Endothelial cell of umbilical vein (primary cell): ENCODE results near the gene FBXL19. TPM values are rescaled to one million over a fixed set of nuclear protein-coding genes. Genes with fewer than 3 reads are reported as not detected.

Experiments used
- BruUV-seq: library from RNA; stranded (reverse); fragments of 400-500 nt; replicated peaks from 2 replicates; lab custom pipeline; 2021; lab: Mats Ljungman, UMichigan
- CTCF ChIA-PET: fragments of 300-600, 350-600 bp; sonication (Branson Sonifier 250); formaldehyde crosslinking; loops from one replicate; lab custom pipeline; 2021; ENCODE audit warnings: antibody characterized with exemption, inconsistent platforms; lab: Charles Lee
- POLR2A ChIA-PET: fragments of 300-600, 350-600 bp; sonication (Branson Sonifier 250); formaldehyde crosslinking; loops from one replicate; lab custom pipeline; 2021; ENCODE audit warnings: antibody characterized with exemption, inconsistent platforms; lab: Charles Lee
- DNase-seq: peaks from one replicate; pipeline ENCODE4 v3.0.0-alpha.2; 2011; ENCODE audit warnings: low read depth, low spot score
- FAIRE-seq: peaks from 2 replicates; lab custom pipeline; 2011; peaks lifted over from hg19 to GRCh38; lab: Jason Lieb, UNC
- H2AFZ ChIP-seq: 2 replicates; pipeline ENCODE4 v1.6.0; 2012; ENCODE audit warnings: low read depth, low read length, control low read depth, inconsistent platforms
- H3K27ac ChIP-seq: 2 replicates; pipeline ENCODE4 v1.5.1; 2011; ENCODE audit warnings: low read depth, mild to moderate bottlenecking, control low read depth, low read length, moderate library complexity; ENCODE audit not compliant: insufficient read depth
- H3K27me3 ChIP-seq, 2 experiments: 2 replicates each; pipeline versions ENCODE4 v1.6.0 to v1.6.1; 2011; ENCODE audit warnings: low read length in 2 of 2, mixed read lengths in 1 of 2; ENCODE audit not compliant: control insufficient read depth in 2 of 2, insufficient read depth in 2 of 2
- H3K36me3 ChIP-seq, 2 experiments: 2 replicates in 1 of 2; 3 replicates in 1 of 2; pipeline ENCODE4 v1.5.1; 2011; ENCODE audit warnings: low read length in 2 of 2, mild to moderate bottlenecking in 1 of 2, moderate library complexity in 1 of 2; ENCODE audit not compliant: control insufficient read depth in 2 of 2, insufficient read depth in 2 of 2; ENCODE audit errors: extremely low read depth in 1 of 2
- H3K4me1 ChIP-seq: 3 replicates; pipeline ENCODE4 v1.5.1; 2011; ENCODE audit warnings: mild to moderate bottlenecking, low read length; ENCODE audit not compliant: control insufficient read depth, insufficient read depth; ENCODE audit errors: extremely low read depth
- H3K4me2 ChIP-seq: 2 replicates; pipeline ENCODE4 v1.6.1; 2011; ENCODE audit warnings: low read length, control low read depth, mixed read lengths; ENCODE audit not compliant: insufficient read depth
- H3K4me3 ChIP-seq, 3 experiments: fragments of 200-600 bp in 1 of 3; sonication (generic), shearing (Covaris generic) in 1 of 3; replicated peaks in 1 of 3; 2 replicates each; pipeline ENCODE4 v1.5.1; 2011 to 2016; ENCODE audit warnings: control low read depth in 3 of 3, low read length in 3 of 3, mild to moderate bottlenecking in 2 of 3, inconsistent platforms in 1 of 3, low read depth in 1 of 3, moderate library complexity in 1 of 3; ENCODE audit not compliant: insufficient read depth in 1 of 3
- H3K79me2 ChIP-seq: 2 replicates; pipeline ENCODE4 v1.6.0; 2012; ENCODE audit warnings: low read length, inconsistent platforms; ENCODE audit not compliant: control insufficient read depth, insufficient read depth
- H3K9ac ChIP-seq: replicated peaks from 2 replicates; pipeline ENCODE3; 2011; ENCODE audit warnings: low read length, control low read depth; ENCODE audit not compliant: insufficient read depth; ENCODE audit errors: extremely low read depth
- H3K9me1 ChIP-seq: replicated peaks from 3 replicates; pipeline ENCODE4 v1.6.0; 2011; ENCODE audit warnings: mild to moderate bottlenecking, low read length; ENCODE audit not compliant: control insufficient read depth, insufficient read depth; ENCODE audit errors: extremely low read depth
- H3K9me3 ChIP-seq: replicated peaks from 2 replicates; pipeline ENCODE4 v1.5.1; 2012; ENCODE audit warnings: low read length, inconsistent platforms; ENCODE audit not compliant: control insufficient read depth, insufficient read depth
- H4K20me1 ChIP-seq: replicated peaks from 2 replicates; pipeline ENCODE3; 2011; ENCODE audit warnings: mild to moderate bottlenecking, low read length; ENCODE audit not compliant: control insufficient read depth, insufficient read depth; ENCODE audit errors: extremely low read depth
- EZH2 ChIP-seq: IDR thresholded peaks from 2 replicates; pipeline ENCODE4 v1.6.1; 2012; ENCODE audit warnings: borderline replicate concordance, low read depth, mild to moderate bottlenecking, moderate library complexity, low read length, inconsistent platforms; ENCODE audit not compliant: severe bottlenecking
- GATA2 ChIP-seq: IDR thresholded peaks from 2 replicates; pipeline ENCODE4 v1.7.0; 2011; ENCODE audit warnings: low read depth, mild to moderate bottlenecking, moderate library complexity, mixed read lengths, low read length; ENCODE audit not compliant: insufficient read length, insufficient read depth
- MYC ChIP-seq: IDR thresholded peaks from one replicate; pipeline ENCODE4 v1.6.1; 2011; ENCODE audit warnings: mild to moderate bottlenecking, low read depth, low read length
- POLR2A ChIP-seq: IDR thresholded peaks from 2 replicates; pipeline ENCODE4 v1.6.1; 2012; ENCODE audit warnings: low read depth, mild to moderate bottlenecking, control low read depth, low read length
- POLR2AphosphoS5 ChIP-seq: IDR thresholded peaks from 2 replicates; pipeline ENCODE4 v1.6.1; 2012; ENCODE audit warnings: low read depth, mild to moderate bottlenecking, control low read depth, low read length, moderate library complexity; ENCODE audit not compliant: insufficient read depth
- dilution Hi-C: fragments of 300-500 bp; cut with MboI; formaldehyde crosslinking; loops from one replicate; pipeline ENCODE4 v1.15.0; 2019; ENCODE audit warnings: low sequenced_read_pairs; ENCODE audit not compliant: extremely low pct_ligation_motif_present
- intact Hi-C: fragments of 100-400 bp; cut with micrococcal nuclease; formaldehyde crosslinking; loops from one replicate; pipeline ENCODE4 v1.10.0; 2022
- polyA plus RNA-seq, 4 experiments: library from polyadenylated mRNA; depleted of rRNA in 3 of 4; stranded (reverse) in 3 of 4; unstranded in 1 of 4; fragments of >200 nt; gene quantifications; 2 replicates each; pipeline versions ENCODE4 v1.2.1 to v1.2.3, GENCODE V29; 2011 to 2012; ENCODE audit warnings: missing spikeins in 1 of 4
- total RNA-seq: library from RNA; stranded (reverse); gene quantifications from 2 replicates; pipeline ENCODE4 v1.2.3, GENCODE V29; 2021
- TF ChIP-seq, protein P1 (sequence below), 2 donors: IDR thresholded peaks; 1 replicate in 1 of 2; 2 replicates in 1 of 2; pipeline ENCODE4 v1.5.1; 2011; ENCODE audit warnings: low read length in 2 of 2, mild to moderate bottlenecking in 2 of 2, moderate library complexity in 2 of 2, control low read depth in 1 of 2, inconsistent platforms in 1 of 2, low read depth in 1 of 2; ENCODE audit not compliant: insufficient read depth in 1 of 2; ENCODE audit errors: extremely low read depth in 1 of 2

The FBXL19 gene
- total and polyA plus RNA-seq, 2 donors (not counting 3 experiments of a cell fraction or from before 2014, with no cell fraction given) = 22.1 to 38.0 TPM

DNA sequence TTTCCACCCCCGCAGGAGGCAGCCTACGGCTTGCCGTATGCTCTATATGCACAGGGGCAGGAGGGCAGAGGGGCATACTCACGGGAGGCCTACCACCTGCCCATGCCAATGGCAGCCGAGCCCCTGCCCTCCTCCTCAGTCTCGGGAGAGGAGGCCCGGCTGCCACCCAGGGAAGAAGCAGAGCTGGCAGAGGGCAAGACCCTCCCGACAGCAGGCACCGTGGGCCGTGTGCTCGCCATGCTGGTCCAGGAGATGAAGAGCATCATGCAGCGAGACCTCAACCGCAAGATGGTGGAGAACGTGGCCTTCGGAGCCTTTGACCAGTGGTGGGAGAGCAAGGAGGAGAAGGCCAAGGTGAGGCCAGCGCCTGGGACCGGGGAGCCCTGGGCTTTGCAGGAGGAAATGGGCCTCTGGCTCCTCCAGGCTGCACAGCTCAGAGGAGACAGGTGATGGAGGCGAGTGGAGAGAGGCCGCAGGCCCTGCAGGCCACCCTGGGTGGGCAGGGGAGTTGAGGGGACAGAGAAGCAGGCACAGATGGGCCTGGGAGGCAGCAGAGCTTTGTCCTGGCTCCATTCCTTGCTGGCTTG, 42.8 kb downstream of the FBXL19 start:
- no peak overlapping the region for H2AFZ ChIP-seq
- no peak for DNase-seq
- intact Hi-C loops = no loop called here
- H3K9me3 ChIP-seq = no peaks in the 10 kb centered on the region
- FAIRE-seq = no peak
- peaks cover 26 to 58% of the 10 kb centered on the region in 2 experiments for H3K36me3 ChIP-seq
- ChIA-PET CTCF (interaction anchor here (1.0 kb wide), 1 partner anchor 18 kb away, joined by 5 read pairs; the partner anchor contains the start of gene HSD3B7), POLR2A (no interaction called here)
- H3K9ac ChIP-seq = no peak overlapping the region
- TF ChIP-seq POLR2AphosphoS5 = no peak
- TF ChIP-seq EZH2 = no peak
- TF ChIP-seq, protein P1, sequence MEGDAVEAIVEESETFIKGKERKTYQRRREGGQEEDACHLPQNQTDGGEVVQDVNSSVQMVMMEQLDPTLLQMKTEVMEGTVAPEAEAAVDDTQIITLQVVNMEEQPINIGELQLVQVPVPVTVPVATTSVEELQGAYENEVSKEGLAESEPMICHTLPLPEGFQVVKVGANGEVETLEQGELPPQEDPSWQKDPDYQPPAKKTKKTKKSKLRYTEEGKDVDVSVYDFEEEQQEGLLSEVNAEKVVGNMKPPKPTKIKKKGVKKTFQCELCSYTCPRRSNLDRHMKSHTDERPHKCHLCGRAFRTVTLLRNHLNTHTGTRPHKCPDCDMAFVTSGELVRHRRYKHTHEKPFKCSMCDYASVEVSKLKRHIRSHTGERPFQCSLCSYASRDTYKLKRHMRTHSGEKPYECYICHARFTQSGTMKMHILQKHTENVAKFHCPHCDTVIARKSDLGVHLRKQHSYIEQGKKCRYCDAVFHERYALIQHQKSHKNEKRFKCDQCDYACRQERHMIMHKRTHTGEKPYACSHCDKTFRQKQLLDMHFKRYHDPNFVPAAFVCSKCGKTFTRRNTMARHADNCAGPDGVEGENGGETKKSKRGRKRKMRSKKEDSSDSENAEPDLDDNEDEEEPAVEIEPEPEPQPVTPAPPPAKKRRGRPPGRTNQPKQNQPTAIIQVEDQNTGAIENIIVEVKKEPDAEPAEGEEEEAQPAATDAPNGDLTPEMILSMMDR (IDR thresholded peaks at IDR 0.05; ENCODE audit: extremely low read depth in 1 of 2, insufficient read depth in 1 of 2, low read depth in 1 of 2, low read length in 2 of 2) = no peak
- no peak for TF ChIP-seq MYC
- no peak overlapping the region for H3K27ac ChIP-seq
- no peak overlapping the region for H3K4me3 ChIP-seq
- no peak overlapping the region for H3K4me2 ChIP-seq
- dilution Hi-C loops = no loop called here
- no TSS peak for BruUV-seq
- no peaks in the 10 kb centered on the region for H4K20me1 ChIP-seq
- H3K9me1 ChIP-seq = no peaks in the 10 kb centered on the region
- no peaks in the 10 kb centered on the region for H3K4me1 ChIP-seq
- H3K79me2 ChIP-seq = no peaks in the 10 kb centered on the region
- no peaks in the 10 kb centered on the region for H3K27me3 ChIP-seq

- no peak overlapping the region for H3K9ac ChIP-seq
- intact Hi-C loops = no loop called here
- no peaks in the 10 kb centered on the region for H3K79me2 ChIP-seq
- FAIRE-seq (no peak), DNase-seq (no peak)
- no peaks in the 10 kb centered on the region for H3K4me1 ChIP-seq
- H3K4me3 ChIP-seq = no peak overlapping the region
- H3K27ac ChIP-seq = no peak overlapping the region
- H3K9me3 ChIP-seq = no peaks in the 10 kb centered on the region
- ChIA-PET POLR2A (no interaction called here), CTCF (interaction anchor here (0.7 to 0.9 kb wide), 2 partner anchors 14 to 105 kb away, joined by 3 read pairs; no protein-coding TSS in a partner anchor)
- no peaks in the 10 kb centered on the region for H3K27me3 ChIP-seq
- H3K36me3 ChIP-seq = peaks cover 23 to 57% of the 10 kb centered on the region in 2 experiments
- no peak overlapping the region for H3K4me2 ChIP-seq
- H2AFZ ChIP-seq = no peak overlapping the region
- dilution Hi-C loops = no loop called here
- H4K20me1 ChIP-seq = no peaks in the 10 kb centered on the region
- H3K9me1 ChIP-seq = no peaks in the 10 kb centered on the region
- TF ChIP-seq POLR2A = no peak
- TF ChIP-seq MYC = no peak
- no peak for TF ChIP-seq GATA2
- no TSS peak for BruUV-seq
These were observed 44.4 kb downstream of the FBXL19 start for GRCh38 chr16:30967795-30968194.
